Measurements from ENCODE around the gene EMC9. TPM values are rescaled to one million over a fixed set of nuclear protein-coding genes. Genes with fewer than 3 reads are reported as not detected.

Gene EMC9
- total RNA-seq, 1 donor from 2014 or later: 18.5 TPM

- no peaks in the 10 kb centered on the region for H3K27me3 ChIP-seq (ENCODE audit: insufficient read depth, low read length)
- H3K4me3 ChIP-seq (ENCODE audit: insufficient read depth, low read depth, low read length): peak overlapping the region; percentile 60
- no peaks in the 10 kb centered on the region for H3K36me3 ChIP-seq (ENCODE audit: insufficient read depth, low read length)
- TF ChIP-seq, protein P1, sequence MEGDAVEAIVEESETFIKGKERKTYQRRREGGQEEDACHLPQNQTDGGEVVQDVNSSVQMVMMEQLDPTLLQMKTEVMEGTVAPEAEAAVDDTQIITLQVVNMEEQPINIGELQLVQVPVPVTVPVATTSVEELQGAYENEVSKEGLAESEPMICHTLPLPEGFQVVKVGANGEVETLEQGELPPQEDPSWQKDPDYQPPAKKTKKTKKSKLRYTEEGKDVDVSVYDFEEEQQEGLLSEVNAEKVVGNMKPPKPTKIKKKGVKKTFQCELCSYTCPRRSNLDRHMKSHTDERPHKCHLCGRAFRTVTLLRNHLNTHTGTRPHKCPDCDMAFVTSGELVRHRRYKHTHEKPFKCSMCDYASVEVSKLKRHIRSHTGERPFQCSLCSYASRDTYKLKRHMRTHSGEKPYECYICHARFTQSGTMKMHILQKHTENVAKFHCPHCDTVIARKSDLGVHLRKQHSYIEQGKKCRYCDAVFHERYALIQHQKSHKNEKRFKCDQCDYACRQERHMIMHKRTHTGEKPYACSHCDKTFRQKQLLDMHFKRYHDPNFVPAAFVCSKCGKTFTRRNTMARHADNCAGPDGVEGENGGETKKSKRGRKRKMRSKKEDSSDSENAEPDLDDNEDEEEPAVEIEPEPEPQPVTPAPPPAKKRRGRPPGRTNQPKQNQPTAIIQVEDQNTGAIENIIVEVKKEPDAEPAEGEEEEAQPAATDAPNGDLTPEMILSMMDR (IDR thresholded peaks at IDR 0.05; ENCODE audit: insufficient read depth, low read depth, low read length): no peak
- peak overlapping the region; percentile 81 for H3K9ac ChIP-seq (ENCODE audit: low read length)
- no peaks in the 10 kb centered on the region for H3K79me2 ChIP-seq (ENCODE audit: insufficient read depth, low read length)
- H3K36me3 Mint-ChIP-seq (ENCODE audit: low read depth, unreplicated experiment): peaks cover 18% of the 10 kb centered on the region
- peak overlapping the region; percentile 93 for H3K4me3 Mint-ChIP-seq (ENCODE audit: unreplicated experiment)
- DNase-seq (ENCODE audit: low read depth) (no peak), FAIRE-seq (no peak)
- peak overlapping the region; percentile 95 for H2AFZ ChIP-seq (ENCODE audit: low read depth, low read length)
- peak overlapping the region; percentile 88 for H3K27ac Mint-ChIP-seq (ENCODE audit: unreplicated experiment)
- no peaks in the 10 kb centered on the region for H3K9me3 Mint-ChIP-seq (ENCODE audit: unreplicated experiment)
- peaks cover 4% of the 10 kb centered on the region for H3K27me3 Mint-ChIP-seq (ENCODE audit: low read depth, unreplicated experiment)
- peaks cover 6% of the 10 kb centered on the region for H3K4me1 ChIP-seq (ENCODE audit: insufficient read depth, low read length)
- H3K4me2 ChIP-seq (ENCODE audit: low read length): peak overlapping the region; percentile 94
- H4K20me1 ChIP-seq (ENCODE audit: insufficient read depth, low read length): no peaks in the 10 kb centered on the region
- no peak overlapping the region for H3K27ac ChIP-seq (ENCODE audit: low read depth, low read length)
- no peaks in the 10 kb centered on the region for H3K9me3 ChIP-seq (ENCODE audit: insufficient read depth, low read depth, low read length)
- peaks cover 15% of the 10 kb centered on the region for H3K4me1 Mint-ChIP-seq (ENCODE audit: low read depth, unreplicated experiment)
Observed at GRCh38 chr14:24095271-24096068, 45.9 kb downstream of the EMC9 start.

DNA sequence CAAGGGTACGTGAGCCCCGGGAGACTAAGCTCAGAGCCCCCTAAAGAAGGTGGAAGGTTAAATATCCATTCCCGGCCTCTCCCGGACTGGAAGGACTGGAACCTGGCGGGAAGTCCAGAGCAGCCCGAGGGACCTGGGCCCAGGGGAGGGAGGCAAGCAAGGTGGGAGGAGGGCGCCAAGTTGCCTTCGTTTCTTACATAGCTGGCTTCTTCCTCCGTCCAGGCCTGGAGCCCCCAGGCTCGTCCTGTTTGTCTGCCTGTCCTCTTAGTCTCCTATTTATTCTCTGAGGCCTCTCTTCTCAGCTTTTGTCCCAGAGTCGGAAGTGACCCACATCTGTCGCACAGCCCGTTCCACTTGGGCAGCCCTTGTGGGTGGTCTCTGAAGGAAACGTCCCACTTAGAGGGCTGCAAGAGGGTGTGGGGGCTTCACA is 46.5 kb downstream of the EMC9 start:
- no peak for FAIRE-seq

More for the DNA sequence above, 46.5 kb downstream of the EMC9 start:
- Histone ChIP-seq H2AFZ (ENCODE audit: low read depth, low read length) (peak overlapping the region; percentile 95), H3K9me3 (ENCODE audit: insufficient read depth, low read depth, low read length) (no peaks in the 10 kb centered on the region), H3K79me2 (ENCODE audit: insufficient read depth, low read length) (no peaks in the 10 kb centered on the region), H3K27ac (ENCODE audit: low read depth, low read length) (no peak overlapping the region), H3K36me3 (ENCODE audit: insufficient read depth, low read length) (no peaks in the 10 kb centered on the region), H3K4me3 (ENCODE audit: insufficient read depth, low read depth, low read length) (peak overlapping the region; percentile 60), H3K4me2 (ENCODE audit: low read length) (peak overlapping the region; percentile 94), H3K9ac (ENCODE audit: low read length) (peak overlapping the region; percentile 81), H3K27me3 (ENCODE audit: insufficient read depth, low read length) (no peaks in the 10 kb centered on the region), H4K20me1 (ENCODE audit: insufficient read depth, low read length) (no peaks in the 10 kb centered on the region), H3K4me1 (ENCODE audit: insufficient read depth, low read length) (peaks cover 6% of the 10 kb centered on the region)
- TF ChIP-seq, protein P1 (IDR thresholded peaks at IDR 0.05; ENCODE audit: insufficient read depth, low read depth, low read length): no peak
- no peak for TF ChIP-seq EZH2 (IDR thresholded peaks at IDR 0.05; ENCODE audit: insufficient read depth, low read length)
- Mint-ChIP-seq H3K4me3 (ENCODE audit: unreplicated experiment) (peak overlapping the region; percentile 93), H3K36me3 (ENCODE audit: low read depth, unreplicated experiment) (peaks cover 14% of the 10 kb centered on the region), H3K9me3 (ENCODE audit: unreplicated experiment) (no peaks in the 10 kb centered on the region), H3K4me1 (ENCODE audit: low read depth, unreplicated experiment) (peaks cover 15% of the 10 kb centered on the region), H3K27me3 (ENCODE audit: low read depth, unreplicated experiment) (peaks cover 4% of the 10 kb centered on the region), H3K27ac (ENCODE audit: unreplicated experiment) (peak overlapping the region; percentile 88)
- no peak for DNase-seq (ENCODE audit: low read depth)
